Ammon's horn (tissue), 1 donor: Measurements from ENCODE around the gene TMED8.
"Not testable (repeated sequence)": the region's sequence is repeated elsewhere in the genome, so short reads cannot be mapped to it uniquely, and the experiment has no call there.

Experiments
- DNase-seq: peaks from one replicate; pipeline ENCODE4 v3.0.0-alpha.2; 2016; ENCODE audit warnings: low spot score

Gene TMED8

GRCh38 chr14:77376771-77377501 is at the start of gene TMED8, which contains the start of gene SAMD15:
Gene TMED8, minus strand, starts transcription at chr14:77377094. Its CDS starts 41 bp downstream, at chr14:77377053.
Gene SAMD15, plus strand, starts transcription at chr14:77377379. Its CDS starts 40 bp downstream, at chr14:77377419.
- peak; percentile 91 for DNase-seq

- DNase-seq, result no peak
These were observed 49.5 kb upstream of the TMED8 start for GRCh38 chr14:77426396-77426795.

DNA sequence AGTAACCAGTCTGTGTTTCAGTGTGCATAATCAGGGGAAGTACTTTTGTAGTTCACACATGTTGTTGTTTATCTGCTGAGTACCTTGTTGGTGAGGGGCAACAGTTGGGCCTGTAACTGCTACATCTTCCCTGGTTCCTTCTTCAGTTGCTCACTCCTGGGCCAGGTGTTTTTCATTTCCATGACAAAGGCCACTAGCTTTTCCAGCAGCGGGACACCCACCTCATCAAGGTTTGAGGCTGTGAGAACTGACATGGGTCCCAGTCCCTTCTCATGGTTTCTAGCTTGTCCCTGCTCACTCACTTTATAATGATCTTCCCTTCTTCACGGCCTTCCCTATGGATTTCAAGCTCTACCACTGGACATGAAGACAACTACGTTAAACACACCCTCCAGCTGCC is 48.0 kb upstream of the TMED8 start:
- DNase-seq, result no peak

- no peak for DNase-seq
These were observed 46.5 kb upstream of the TMED8 start, which contains the start of gene NOXRED1 for GRCh38 chr14:77423423-77423822. Gene NOXRED1, minus strand, starts transcription at chr14:77423523. Its CDS starts 634 bp downstream, at chr14:77422889.

DNA sequence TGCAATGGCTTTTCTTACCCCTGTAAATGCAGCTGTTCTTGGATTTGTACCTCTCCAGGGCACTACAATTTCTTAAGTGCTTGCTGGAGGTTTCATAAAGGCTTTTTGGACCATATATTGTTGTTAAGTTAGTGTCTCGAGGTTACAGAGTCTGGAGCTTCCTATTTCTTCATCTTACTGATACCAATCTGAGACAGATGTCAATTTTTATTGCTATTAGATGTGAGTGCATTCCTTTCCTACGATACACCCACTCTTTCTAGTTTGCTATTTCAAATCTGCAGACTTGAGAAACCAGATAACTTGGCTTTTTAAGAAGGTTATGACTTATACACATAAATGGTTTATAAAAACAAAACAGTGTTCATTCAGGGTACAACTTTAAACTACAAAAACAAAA is 44.3 kb upstream of the TMED8 start:
- DNase-seq, result no peak

DNA sequence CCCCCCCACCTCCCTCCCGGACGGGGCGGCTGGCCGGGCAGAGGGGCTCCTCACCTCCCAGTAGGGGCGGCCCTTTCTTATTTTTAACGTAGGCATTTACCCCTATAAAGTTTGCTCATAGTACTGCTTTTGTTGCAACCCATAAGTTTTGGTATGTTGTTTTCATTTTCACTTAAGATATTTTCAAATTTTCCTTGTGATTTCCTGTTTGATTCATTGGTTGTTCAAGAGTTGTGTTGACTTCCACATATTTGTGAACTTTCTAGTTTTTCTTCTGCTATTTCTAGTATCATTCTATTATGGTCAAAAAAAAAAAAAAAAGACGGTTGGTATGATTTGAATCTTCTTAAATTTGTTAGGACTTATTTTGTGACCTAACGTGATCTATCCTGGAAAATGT is 39.9 kb upstream of the TMED8 start:
- no peak for DNase-seq

- DNase-seq, result not testable (repeated sequence)
These were observed 39.2 kb upstream of the TMED8 start for GRCh38 chr14:77416098-77416497.

- not testable (repeated sequence) for DNase-seq
These were observed 38.6 kb upstream of the TMED8 start for GRCh38 chr14:77415403-77416030.

DNA sequence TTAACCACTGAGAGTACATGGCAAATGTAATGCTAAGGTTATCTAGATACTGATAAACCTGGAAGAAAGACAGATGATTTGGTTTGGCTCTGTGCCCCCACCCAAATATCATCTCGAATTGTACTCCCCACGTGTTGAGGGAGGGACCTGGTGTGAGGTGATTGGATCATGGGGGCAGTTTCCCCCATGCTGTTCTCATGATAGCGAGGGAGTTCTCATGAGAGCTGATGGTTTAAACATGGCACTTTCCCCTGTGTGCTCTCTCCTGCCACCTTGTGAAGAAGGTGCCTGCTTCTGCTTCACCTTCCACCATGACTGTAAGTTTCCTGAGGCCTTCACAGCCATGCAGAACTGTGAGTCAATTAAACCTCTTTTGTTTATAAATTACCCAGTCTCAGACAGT is 32.2 kb upstream of the TMED8 start:
- no peak for DNase-seq

GRCh38 chr14:77407158-77407557 is 30.3 kb upstream of the TMED8 start:
- DNase-seq, result peak; percentile 7

DNA sequence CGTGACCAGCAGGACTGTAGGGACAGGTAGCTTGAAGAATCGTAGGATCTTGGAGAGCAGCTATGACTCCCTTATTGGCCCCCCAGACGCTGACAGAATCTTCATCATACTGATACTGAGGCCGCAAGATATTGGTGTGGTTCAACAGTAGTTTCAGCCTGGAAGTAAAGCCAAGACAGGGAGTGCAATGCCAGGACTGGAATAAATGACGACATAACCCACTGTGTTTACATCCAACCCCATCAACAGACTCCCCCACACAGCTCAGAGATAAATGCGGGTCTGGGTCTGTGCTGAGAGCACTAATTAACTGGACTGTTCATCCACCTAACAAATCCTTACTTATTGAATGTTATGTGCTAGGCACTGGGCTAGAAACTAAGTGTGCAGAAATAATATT is 29.8 kb upstream of the TMED8 start:
- DNase-seq, result no peak

DNA sequence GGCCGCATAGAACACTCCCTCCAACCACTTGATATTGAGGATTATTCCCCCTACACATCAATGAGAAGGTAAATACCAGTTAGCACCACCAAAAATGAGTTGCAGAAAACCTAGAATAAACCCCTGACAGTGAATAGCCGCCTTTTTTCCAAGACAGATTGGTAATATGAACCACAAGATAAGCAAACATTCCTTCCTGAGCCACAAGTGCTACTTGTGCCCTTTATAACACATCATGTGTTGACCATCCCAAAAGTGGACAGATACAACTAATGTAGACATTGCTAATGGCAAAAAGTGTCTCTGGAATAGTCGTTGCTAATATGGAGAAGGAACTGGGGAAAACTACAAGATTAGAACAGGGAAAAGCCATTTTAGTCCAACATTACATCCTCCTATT is 29.2 kb upstream of the TMED8 start:
- no peak for DNase-seq

DNA sequence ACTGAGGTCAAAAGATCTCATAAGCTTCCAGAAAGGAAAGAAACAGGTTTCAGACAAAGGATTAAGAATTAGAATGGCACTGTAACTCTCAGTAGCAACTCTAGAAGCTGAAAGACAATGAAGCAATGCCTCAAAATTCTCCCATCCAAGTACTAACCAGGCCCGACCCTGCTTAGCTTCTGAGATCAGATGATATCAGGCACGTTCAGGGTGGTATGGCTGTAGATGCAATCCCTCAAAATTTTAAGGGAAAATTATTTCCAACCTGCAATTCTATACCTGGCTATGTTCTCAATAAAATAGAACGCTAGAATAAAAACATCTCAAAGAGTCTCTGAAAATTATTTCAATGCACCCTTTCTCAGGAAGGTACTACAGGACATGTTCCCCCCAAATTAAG is 26.9 kb upstream of the TMED8 start:
- no peak for DNase-seq

- no peak for DNase-seq
These were observed 23.3 kb upstream of the TMED8 start for GRCh38 chr14:77400216-77400615.

DNA sequence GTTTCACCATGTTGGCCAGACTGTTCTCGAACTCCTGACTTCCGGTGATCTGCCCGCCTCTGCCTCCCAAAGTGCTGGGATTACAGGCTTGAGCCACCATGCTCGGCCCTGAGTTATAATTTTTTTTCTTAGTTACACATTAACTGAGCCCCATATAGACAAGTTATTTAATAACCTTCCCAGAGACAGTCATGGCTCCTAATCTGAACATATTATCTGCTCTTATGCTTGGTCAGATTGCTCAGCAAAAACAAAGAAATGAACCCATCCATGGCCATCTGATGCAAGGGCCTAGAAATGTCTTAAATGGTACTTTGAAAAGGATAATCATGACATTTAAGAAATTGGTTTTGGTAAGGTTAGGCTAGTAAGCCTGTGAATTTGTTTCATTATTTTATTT is 13.3 kb upstream of the TMED8 start:
- no peak for DNase-seq

GRCh38 chr14:77378701-77379100 is 1.8 kb upstream of the TMED8 start:
- no peak for DNase-seq

DNA sequence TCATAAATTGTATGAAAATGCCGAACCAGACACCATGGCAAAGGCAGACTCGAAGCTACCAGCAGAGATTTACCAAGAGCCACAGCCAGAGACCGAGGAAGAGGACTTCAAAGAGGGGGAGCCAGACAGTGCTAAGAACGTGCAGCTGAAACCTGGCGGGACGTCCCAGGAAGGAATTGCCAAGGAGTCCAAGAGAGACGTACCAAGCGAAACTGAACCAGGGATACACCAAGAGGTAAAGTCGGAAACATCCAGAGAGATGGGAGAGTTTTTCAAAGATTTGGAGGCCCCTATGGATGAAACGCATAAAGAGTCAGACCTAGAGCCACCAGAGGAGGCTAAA is 579 bp upstream of the TMED8 start:
- no peak for DNase-seq

DNA sequence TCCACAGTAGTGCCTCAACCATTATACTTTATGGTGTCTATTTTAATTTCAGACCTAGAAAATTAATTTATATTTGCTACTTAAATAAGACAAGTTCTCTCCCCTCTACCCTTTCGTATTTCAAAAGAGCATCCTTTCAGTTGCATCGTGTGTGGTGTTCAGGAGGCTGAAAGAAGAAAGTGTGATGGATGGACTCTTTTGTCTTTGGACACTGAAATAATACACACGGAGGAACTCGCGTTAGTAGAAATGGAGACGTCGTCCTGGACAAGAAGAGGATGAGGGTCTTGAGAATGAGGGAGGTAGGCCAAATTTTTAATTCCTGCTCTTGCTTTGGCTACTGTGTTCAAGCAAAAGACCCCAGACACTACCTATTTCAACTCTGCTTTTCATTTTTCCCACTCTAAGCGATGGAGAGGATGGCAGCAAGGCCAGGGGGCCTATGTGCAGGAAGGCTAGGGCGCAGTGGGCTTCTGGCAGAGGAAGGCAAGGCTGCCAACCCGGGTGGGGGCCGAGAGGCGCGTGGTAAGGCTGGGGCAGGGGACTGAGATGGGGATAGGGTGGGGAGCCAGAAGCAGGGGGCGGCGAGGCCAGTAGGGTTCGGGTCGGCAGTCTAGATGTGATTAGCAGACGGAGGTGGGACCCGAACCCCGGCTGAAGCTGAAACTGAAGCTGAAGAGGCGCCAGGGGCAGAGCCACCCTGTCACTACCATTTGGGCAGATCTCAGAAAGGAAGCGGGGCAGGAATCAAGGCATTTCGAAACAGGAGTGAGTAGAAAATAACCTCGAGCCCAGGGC is 722 bp downstream of the TMED8 start:
- DNase-seq, result peak; percentile 22

DNA sequence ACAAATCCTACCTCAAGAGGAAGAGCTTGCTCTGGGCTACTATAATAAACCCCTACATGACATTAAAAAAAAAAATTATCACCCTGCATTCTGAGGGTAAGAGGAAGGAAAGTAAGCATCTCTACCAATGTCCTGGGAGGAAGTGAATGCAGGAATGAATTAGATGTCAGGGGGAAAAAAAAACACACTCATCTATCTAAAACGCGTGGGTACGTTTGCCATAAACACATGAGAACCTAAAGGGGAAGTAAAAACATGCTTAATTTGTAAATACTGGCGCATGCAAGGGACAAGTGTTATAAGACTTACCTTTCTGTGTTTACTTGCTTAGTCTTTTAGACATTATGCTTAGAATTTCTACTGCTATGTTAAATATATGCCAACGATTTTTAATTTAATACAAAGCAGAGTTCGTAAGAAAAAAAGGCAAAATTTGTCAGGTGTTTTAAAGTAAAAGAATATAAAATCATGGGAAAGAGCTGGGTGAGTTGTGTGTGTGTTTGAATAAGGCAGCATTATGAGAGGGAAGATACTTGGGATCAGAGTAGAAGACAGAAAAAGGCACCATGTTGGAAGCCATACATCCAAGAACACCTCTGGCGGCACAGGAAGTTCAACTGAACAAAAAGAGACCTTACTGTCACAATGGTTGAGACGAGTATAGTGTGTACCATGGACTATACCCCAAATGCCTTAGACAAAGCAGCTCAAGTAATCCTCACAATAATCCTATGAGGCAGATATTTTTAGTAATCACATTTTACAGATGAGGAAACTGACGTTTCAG is 1.5 kb downstream of the TMED8 start:
- no peak for DNase-seq

GRCh38 chr14:77372304-77372841 is 4.5 kb downstream of the TMED8 start:
- DNase-seq, result no peak

DNA sequence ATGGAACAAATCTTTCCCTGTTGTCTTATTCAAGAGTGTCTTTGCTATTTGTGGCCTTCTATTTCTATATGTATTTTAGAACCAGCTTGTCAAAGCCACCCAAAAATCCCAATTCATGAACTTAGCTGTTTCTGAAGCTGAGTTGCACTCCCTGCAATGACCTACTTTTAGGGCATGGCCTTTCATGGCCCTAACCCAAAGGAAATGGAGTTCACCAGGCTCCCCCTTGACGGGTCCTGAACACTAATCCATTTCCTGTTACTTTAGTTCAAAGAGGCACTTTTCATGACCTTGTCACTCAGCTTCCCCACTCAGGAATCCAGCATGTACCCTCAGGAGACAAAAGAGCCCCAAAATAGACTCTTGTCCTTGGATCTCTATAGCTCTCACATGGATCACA is 7.6 kb downstream of the TMED8 start:
- DNase-seq, result no peak

DNA sequence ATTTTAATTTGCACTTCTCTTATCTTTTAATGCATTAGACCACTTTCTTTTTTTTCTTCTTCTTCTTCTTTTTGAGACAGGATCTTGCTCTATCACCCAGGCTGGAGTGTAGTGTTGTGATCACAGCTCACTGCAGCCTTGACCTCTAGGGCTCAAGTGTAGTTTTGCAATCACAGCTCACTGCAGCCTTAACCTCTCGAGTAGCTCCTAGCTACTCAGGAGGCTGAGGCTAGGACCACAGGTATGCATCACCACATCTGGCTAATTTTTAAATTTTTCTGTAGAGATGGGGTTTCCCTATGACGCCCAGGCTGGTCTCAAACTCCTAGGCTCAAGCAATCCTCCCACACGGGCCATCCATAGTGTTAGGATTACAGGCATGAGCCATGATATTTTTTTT is 12.7 kb downstream of the TMED8 start:
- DNase-seq, result no peak
